ENCODE results near the gene OAS2. TPM values are rescaled to one million over a fixed set of nuclear protein-coding genes. Genes with fewer than 3 reads are reported as not detected.
A peak's percentile ranks its signal among the peaks of the same experiment; 100 is the strongest.

Gene OAS2
- total and polyA plus RNA-seq, 2 experiments from 2014 or later, result 0.54 to 0.56 TPM

- TF ChIP-seq EZH2phosphoT487 (IDR thresholded peaks at IDR 0.05; ENCODE audit: insufficient read depth, low read depth), result no peak
- TF ChIP-seq EZH2 (IDR thresholded peaks at IDR 0.05; ENCODE audit: insufficient read depth, poor library complexity, severe bottlenecking), result no peak
- Histone ChIP-seq H2AFZ (no peak overlapping the region), H3K27me3 (replicated peaks; ENCODE audit: insufficient read depth) (no peaks in the 10 kb centered on the region)
Observed at GRCh38 chr12:112973818-112974231, 4.5 kb upstream of the OAS2 start.

GRCh38 chr12:112974904-112975303, 3.4 kb upstream of the OAS2 start:
- H2AFZ ChIP-seq, result no peak overlapping the region
- no peaks in the 10 kb centered on the region for H3K9me3 ChIP-seq (ENCODE audit: low read depth)
- H3K4me1 ChIP-seq (ENCODE audit: insufficient read depth), result peaks cover 3% of the 10 kb centered on the region; the same call in 1 of the 2 replicates
- no peak overlapping the region for H3K4me2 ChIP-seq (ENCODE audit: unreplicated experiment)
- H3K79me2 ChIP-seq (ENCODE audit: insufficient read depth), result no peaks in the 10 kb centered on the region
- 82 to 85% methylated on average over 7 of the region's 7 CpGs for WGBS, 2 experiments (ENCODE audit: low coverage in 1 of 2, low lambda C conversion rate in 2 of 2, missing lambda C conversion rate in 2 of 2)
- no peaks in the 10 kb centered on the region for H3K27me3 ChIP-seq (replicated peaks; ENCODE audit: insufficient read depth)
- no peak for DNase-seq
- in situ Hi-C loops (cut with MboI), result no loop called here
- TF ChIP-seq EZH2 (IDR thresholded peaks at IDR 0.05; ENCODE audit: insufficient read depth, poor library complexity, severe bottlenecking) (no peak), EZH2phosphoT487 (IDR thresholded peaks at IDR 0.05; ENCODE audit: insufficient read depth, low read depth) (no peak)
- H3K9me2 ChIP-seq (ENCODE audit: insufficient read depth), result no peaks in the 10 kb centered on the region
- H3K27ac ChIP-seq, result no peak overlapping the region
- no peaks in the 10 kb centered on the region for H3K36me3 ChIP-seq (ENCODE audit: low read depth)
- no peak overlapping the region for H3K4me3 ChIP-seq
- no peaks in the 10 kb centered on the region for H4K20me1 ChIP-seq (ENCODE audit: insufficient read depth)
- H3F3A ChIP-seq (ENCODE audit: insufficient read depth), result 0 out of 2 replicates have a peak, but pooled peaks cover 4% of the 10 kb centered on the region
- H3K9ac ChIP-seq, result no peak overlapping the region

More at GRCh38 chr12:112973818-112974231, 4.5 kb upstream of the OAS2 start:
- H3K4me3 ChIP-seq, result no peak overlapping the region
- 0 out of 2 replicates have a peak, but pooled peaks cover 4% of the 10 kb centered on the region for H3F3A ChIP-seq (ENCODE audit: insufficient read depth)
- H3K9me3 ChIP-seq (ENCODE audit: low read depth), result no peaks in the 10 kb centered on the region
- H3K4me1 ChIP-seq (ENCODE audit: insufficient read depth), result peaks cover 3% of the 10 kb centered on the region; the same call in 1 of the 2 replicates
- H3K9ac ChIP-seq, result no peak overlapping the region
- 1 to 2% methylated on average over 5 of the region's 5 CpGs for WGBS, 2 experiments (ENCODE audit: low coverage in 1 of 2, low lambda C conversion rate in 2 of 2, missing lambda C conversion rate in 2 of 2)
- H3K27ac ChIP-seq, result no peak overlapping the region
- in situ Hi-C loops (cut with MboI), result no loop called here
- no peaks in the 10 kb centered on the region for H3K36me3 ChIP-seq (ENCODE audit: low read depth)
- no peak overlapping the region for H3K4me2 ChIP-seq (ENCODE audit: unreplicated experiment)
- H4K20me1 ChIP-seq (ENCODE audit: insufficient read depth), result no peaks in the 10 kb centered on the region
- H3K79me2 ChIP-seq (ENCODE audit: insufficient read depth), result no peaks in the 10 kb centered on the region
- H3K9me2 ChIP-seq (ENCODE audit: insufficient read depth), result no peaks in the 10 kb centered on the region
- DNase-seq, result no peak

GRCh38 chr12:112977139-112977538, 1.2 kb upstream of the OAS2 start:
- DNase-seq, result no peak
- Histone ChIP-seq H3K4me3 (no peak overlapping the region), H3F3A (ENCODE audit: insufficient read depth) (0 out of 2 replicates have a peak, but pooled peaks cover 4% of the 10 kb centered on the region), H3K27me3 (replicated peaks; ENCODE audit: insufficient read depth) (no peaks in the 10 kb centered on the region), H2AFZ (peak overlapping the region; percentile 93), H3K79me2 (ENCODE audit: insufficient read depth) (no peaks in the 10 kb centered on the region), H3K9me3 (ENCODE audit: low read depth) (no peaks in the 10 kb centered on the region), H3K9me2 (ENCODE audit: insufficient read depth) (no peaks in the 10 kb centered on the region), H3K4me2 (ENCODE audit: unreplicated experiment) (no peak overlapping the region), H3K36me3 (ENCODE audit: low read depth) (no peaks in the 10 kb centered on the region), H3K9ac (no peak overlapping the region), H4K20me1 (ENCODE audit: insufficient read depth) (no peaks in the 10 kb centered on the region), H3K4me1 (ENCODE audit: insufficient read depth) (peaks cover 3% of the 10 kb centered on the region; the same call in 1 of the 2 replicates), H3K27ac (no peak overlapping the region)
- no peak for TF ChIP-seq EZH2 (IDR thresholded peaks at IDR 0.05; ENCODE audit: insufficient read depth, poor library complexity, severe bottlenecking)
- TF ChIP-seq EZH2phosphoT487 (IDR thresholded peaks at IDR 0.05; ENCODE audit: insufficient read depth, low read depth), result no peak
- 62 to 68% methylated on average over 3 of the region's 3 CpGs for WGBS, 2 experiments (ENCODE audit: low coverage in 1 of 2, low lambda C conversion rate in 2 of 2, missing lambda C conversion rate in 2 of 2)
- in situ Hi-C loops (cut with MboI), result no loop called here

- Histone ChIP-seq H3K36me3 (ENCODE audit: low read depth) (no peaks in the 10 kb centered on the region), H4K20me1 (ENCODE audit: insufficient read depth) (no peaks in the 10 kb centered on the region), H3K79me2 (ENCODE audit: insufficient read depth) (no peaks in the 10 kb centered on the region), H3K9me2 (ENCODE audit: insufficient read depth) (no peaks in the 10 kb centered on the region), H3K27me3 (replicated peaks; ENCODE audit: insufficient read depth) (no peaks in the 10 kb centered on the region), H3K4me1 (ENCODE audit: insufficient read depth) (peaks cover 3% of the 10 kb centered on the region; the same call in 1 of the 2 replicates), H3K27ac (peak overlapping the region; percentile 41; the same call in 1 of the 2 replicates), H3K4me3 (peak overlapping the region; percentile 73), H3K9ac (peak overlapping the region; percentile 72), H3F3A (ENCODE audit: insufficient read depth) (0 out of 2 replicates have a peak, but pooled peaks cover 4% of the 10 kb centered on the region), H2AFZ (peak overlapping the region; percentile 93), H3K4me2 (ENCODE audit: unreplicated experiment) (peak overlapping the region; percentile 91), H3K9me3 (ENCODE audit: low read depth) (no peaks in the 10 kb centered on the region)
- peak; percentile 20 for DNase-seq
- in situ Hi-C loops (cut with MboI), result no loop called here
- TF ChIP-seq EZH2 (IDR thresholded peaks at IDR 0.05; ENCODE audit: insufficient read depth, poor library complexity, severe bottlenecking) (no peak), EZH2phosphoT487 (IDR thresholded peaks at IDR 0.05; ENCODE audit: insufficient read depth, low read depth) (no peak)
- WGBS, 2 experiments (ENCODE audit: low coverage in 1 of 2, low lambda C conversion rate in 2 of 2, missing lambda C conversion rate in 2 of 2), result 27 to 32% methylated on average over 8 of the region's 8 CpGs
Observed at GRCh38 chr12:112977641-112978040, 678 bp upstream of the OAS2 start.
